ENCODE results near the gene THSD4. TPM values are rescaled to one million over a fixed set of nuclear protein-coding genes. Genes with fewer than 3 reads are reported as not detected.

Gene THSD4
- total RNA-seq, 1 experiment from 2014 or later: 24.2 TPM

DNA sequence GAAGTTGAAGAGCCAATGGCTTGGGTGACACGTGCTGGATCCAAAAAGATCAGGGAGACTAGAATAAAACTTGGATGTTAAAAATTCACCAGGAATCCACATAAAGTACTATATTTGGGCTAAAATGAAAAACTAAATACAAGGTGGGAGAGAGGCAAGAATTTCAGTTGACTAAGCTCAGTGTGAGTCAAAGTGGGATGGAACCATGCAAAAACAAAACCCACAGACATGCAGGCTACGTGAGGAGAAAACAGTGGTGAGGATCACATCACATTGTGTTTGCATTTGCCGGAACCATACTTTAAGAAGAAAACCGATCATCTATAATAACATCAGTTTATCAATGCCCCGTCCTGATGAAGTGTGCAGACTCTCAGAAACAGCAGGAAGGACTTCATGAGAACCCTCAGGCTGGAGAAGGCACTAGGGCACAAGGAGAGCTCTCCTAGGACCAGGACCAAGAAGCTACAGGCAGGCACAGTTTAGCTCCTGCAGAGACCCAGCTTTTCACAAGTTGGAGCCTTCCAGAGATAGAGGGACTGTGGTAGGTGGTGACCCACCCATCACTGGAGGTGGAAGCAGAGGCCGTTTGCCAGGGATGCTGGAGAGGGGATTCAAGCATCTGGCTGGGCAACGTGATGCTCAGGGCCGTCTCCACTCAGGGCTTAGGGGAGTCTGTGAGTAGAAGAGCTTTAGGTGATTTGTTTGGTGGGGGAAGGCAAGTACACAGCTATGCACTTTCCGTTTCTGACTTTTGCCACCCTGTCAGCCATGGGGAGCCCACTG, 666.1 kb downstream of the THSD4 start:
- DNase-seq: no peak
- Mint-ChIP-seq H3K27me3 (ENCODE audit: unreplicated experiment) (no peaks in the 10 kb centered on the region), H3K4me3 (ENCODE audit: low read depth, unreplicated experiment) (no peak overlapping the region), H3K4me1 (ENCODE audit: low read depth, unreplicated experiment) (peaks cover 55% of the 10 kb centered on the region), H3K27ac (ENCODE audit: unreplicated experiment) (peak overlapping the region; percentile 78), H3K9me3 (ENCODE audit: low read depth, unreplicated experiment) (no peaks in the 10 kb centered on the region), H3K36me3 (ENCODE audit: insufficient read depth, unreplicated experiment) (peaks cover 7% of the 10 kb centered on the region)
- CTCF ChIA-PET: interaction anchor here (1.1 to 2.4 kb wide), 5 partner anchors 9 to 29 kb away, joined by 5 to 18 read pairs (median 10); no protein-coding TSS in a partner anchor
- no TSS peak for BruUV-seq (replicated peaks)
- TF ChIP-seq, protein P1, sequence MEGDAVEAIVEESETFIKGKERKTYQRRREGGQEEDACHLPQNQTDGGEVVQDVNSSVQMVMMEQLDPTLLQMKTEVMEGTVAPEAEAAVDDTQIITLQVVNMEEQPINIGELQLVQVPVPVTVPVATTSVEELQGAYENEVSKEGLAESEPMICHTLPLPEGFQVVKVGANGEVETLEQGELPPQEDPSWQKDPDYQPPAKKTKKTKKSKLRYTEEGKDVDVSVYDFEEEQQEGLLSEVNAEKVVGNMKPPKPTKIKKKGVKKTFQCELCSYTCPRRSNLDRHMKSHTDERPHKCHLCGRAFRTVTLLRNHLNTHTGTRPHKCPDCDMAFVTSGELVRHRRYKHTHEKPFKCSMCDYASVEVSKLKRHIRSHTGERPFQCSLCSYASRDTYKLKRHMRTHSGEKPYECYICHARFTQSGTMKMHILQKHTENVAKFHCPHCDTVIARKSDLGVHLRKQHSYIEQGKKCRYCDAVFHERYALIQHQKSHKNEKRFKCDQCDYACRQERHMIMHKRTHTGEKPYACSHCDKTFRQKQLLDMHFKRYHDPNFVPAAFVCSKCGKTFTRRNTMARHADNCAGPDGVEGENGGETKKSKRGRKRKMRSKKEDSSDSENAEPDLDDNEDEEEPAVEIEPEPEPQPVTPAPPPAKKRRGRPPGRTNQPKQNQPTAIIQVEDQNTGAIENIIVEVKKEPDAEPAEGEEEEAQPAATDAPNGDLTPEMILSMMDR (IDR thresholded peaks at IDR 0.05; ENCODE audit: unreplicated experiment): no peak
- intact Hi-C loops (cut with micrococcal nuclease; ENCODE audit: unreplicated experiment): no loop called here

DNA sequence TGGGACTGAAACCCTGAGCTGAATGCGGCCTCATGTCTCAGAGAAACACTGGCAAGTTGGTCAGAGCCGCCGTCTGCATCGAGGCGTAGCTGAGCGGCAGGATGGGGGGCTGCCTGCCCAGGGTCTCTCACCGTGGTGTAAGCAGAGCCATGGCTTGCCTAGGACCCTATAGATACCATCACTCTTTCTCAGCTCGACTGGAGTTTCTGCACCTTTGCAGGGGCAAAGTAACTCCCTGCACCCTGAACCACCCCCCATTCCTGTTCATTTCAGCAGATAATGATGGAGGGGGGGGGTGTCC, 666.6 kb downstream of the THSD4 start:
- intact Hi-C loops (cut with micrococcal nuclease; ENCODE audit: unreplicated experiment): no loop called here
- TF ChIP-seq, protein P1 (IDR thresholded peaks at IDR 0.05; ENCODE audit: unreplicated experiment): no peak
- Mint-ChIP-seq H3K9me3 (ENCODE audit: low read depth, unreplicated experiment) (no peaks in the 10 kb centered on the region), H3K27me3 (ENCODE audit: unreplicated experiment) (no peaks in the 10 kb centered on the region), H3K36me3 (ENCODE audit: insufficient read depth, unreplicated experiment) (peaks cover 7% of the 10 kb centered on the region), H3K4me1 (ENCODE audit: low read depth, unreplicated experiment) (peaks cover 60% of the 10 kb centered on the region), H3K27ac (ENCODE audit: unreplicated experiment) (no peak overlapping the region), H3K4me3 (ENCODE audit: low read depth, unreplicated experiment) (no peak overlapping the region)
- DNase-seq: no peak
- CTCF ChIA-PET: interaction anchor here (1.1 to 2.4 kb wide), 2 partner anchors 9 to 29 kb away, joined by 5 to 18 read pairs; no protein-coding TSS in a partner anchor
- BruUV-seq (replicated peaks): no TSS peak

DNA sequence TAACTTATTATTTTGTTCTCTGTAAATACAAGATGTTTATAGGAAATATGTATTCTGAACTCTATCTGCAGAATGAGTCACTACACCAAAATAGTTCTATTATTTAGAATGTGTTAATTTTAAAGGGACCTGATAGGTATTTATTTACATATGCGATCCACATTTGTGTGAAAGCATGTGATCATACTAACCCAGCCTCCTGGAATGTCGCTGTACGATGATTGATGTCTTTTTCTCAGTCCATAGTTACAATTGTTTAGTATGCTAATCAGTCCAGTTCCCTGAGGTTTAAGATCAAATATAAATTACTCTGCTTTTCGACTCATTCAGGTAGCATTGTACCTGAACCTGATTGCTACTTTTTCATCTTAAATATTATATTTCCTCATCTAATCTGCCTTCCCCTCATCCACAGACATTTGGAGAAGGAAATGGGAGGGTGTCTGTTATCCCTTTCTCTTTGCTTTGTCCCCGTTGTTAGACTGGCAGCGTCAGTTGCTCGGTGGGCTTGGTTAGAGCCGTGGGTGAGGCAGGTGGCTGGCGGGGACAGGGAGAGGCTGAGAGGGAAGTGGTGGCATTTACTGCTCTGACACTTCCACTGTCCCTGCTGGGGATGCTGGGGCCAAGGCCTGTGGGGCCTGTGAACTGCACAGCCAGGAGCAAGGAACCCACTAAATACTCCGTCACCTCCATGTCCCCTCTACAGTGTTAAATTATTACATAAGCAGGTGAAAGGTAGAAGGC, 667.3 kb downstream of the THSD4 start:
- peaks cover 7% of the 10 kb centered on the region for H3K36me3 Mint-ChIP-seq (ENCODE audit: insufficient read depth, unreplicated experiment)
- intact Hi-C loops (cut with micrococcal nuclease; ENCODE audit: unreplicated experiment): no loop called here
- no TSS peak for BruUV-seq (replicated peaks)
- H3K4me1 Mint-ChIP-seq (ENCODE audit: low read depth, unreplicated experiment): peaks cover 61% of the 10 kb centered on the region
- H3K4me3 Mint-ChIP-seq (ENCODE audit: low read depth, unreplicated experiment): no peak overlapping the region
- no peaks in the 10 kb centered on the region for H3K27me3 Mint-ChIP-seq (ENCODE audit: unreplicated experiment)
- CTCF ChIA-PET: interaction anchor here (0.5 to 2.9 kb wide), 4 partner anchors 8 to 43 kb away, joined by 3 to 18 read pairs (median 10); no protein-coding TSS in a partner anchor
- H3K27ac Mint-ChIP-seq (ENCODE audit: unreplicated experiment): no peak overlapping the region
- no peak for DNase-seq
- H3K9me3 Mint-ChIP-seq (ENCODE audit: low read depth, unreplicated experiment): no peaks in the 10 kb centered on the region
- TF ChIP-seq, protein P1 (IDR thresholded peaks at IDR 0.05; ENCODE audit: unreplicated experiment): no peak

DNA sequence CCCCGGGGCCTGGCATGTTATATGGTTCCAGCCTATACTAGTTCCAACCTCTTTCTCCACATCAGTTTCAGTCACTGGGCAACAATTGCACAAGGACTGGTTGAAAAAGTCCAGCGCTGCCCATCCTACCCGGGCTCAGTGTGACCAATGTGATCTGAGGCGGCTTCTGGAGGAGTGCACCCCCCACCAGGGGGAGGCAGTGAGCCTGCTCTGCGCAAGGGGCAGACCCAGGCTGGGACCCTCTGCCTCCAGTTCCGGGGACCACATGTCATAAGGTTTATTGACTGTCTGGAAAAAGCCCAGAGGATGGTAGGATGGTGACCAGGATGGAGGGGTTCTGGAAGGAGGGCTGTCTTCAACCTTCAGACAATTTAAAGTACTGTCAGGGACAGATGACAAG, 669.4 kb downstream of the THSD4 start:
- BruUV-seq (replicated peaks): no TSS peak
- H3K9me3 Mint-ChIP-seq (ENCODE audit: low read depth, unreplicated experiment): no peaks in the 10 kb centered on the region
- peaks cover 7% of the 10 kb centered on the region for H3K36me3 Mint-ChIP-seq (ENCODE audit: insufficient read depth, unreplicated experiment)
- DNase-seq: peak; percentile 44
- intact Hi-C loops (cut with micrococcal nuclease; ENCODE audit: unreplicated experiment): no loop called here
- no peaks in the 10 kb centered on the region for H3K27me3 Mint-ChIP-seq (ENCODE audit: unreplicated experiment)
- CTCF ChIA-PET: interaction anchor here (1.2 to 2.9 kb wide), 2 partner anchors 8 to 32 kb away, joined by 6 to 14 read pairs; no protein-coding TSS in a partner anchor
- H3K4me3 Mint-ChIP-seq (ENCODE audit: low read depth, unreplicated experiment): no peak overlapping the region
- TF ChIP-seq, protein P1 (IDR thresholded peaks at IDR 0.05; ENCODE audit: unreplicated experiment): peak; percentile 73
- peaks cover 56% of the 10 kb centered on the region for H3K4me1 Mint-ChIP-seq (ENCODE audit: low read depth, unreplicated experiment)
- H3K27ac Mint-ChIP-seq (ENCODE audit: unreplicated experiment): no peak overlapping the region
